ENCODE measurements around the gene STUM. TPM values are rescaled to one million over a fixed set of nuclear protein-coding genes. Genes with fewer than 3 reads are reported as not detected.
A peak's percentile ranks its signal among the peaks of the same experiment; 100 is the strongest.

The STUM gene
- total RNA-seq, 8 experiments from 2014 or later, result 0.09 to 4.2 (median 0.47) TPM

- in situ Hi-C loops (cut with MboI; ENCODE audit: low pct_unique_long_range_greater_than_20kb in 2 of 9, low sequenced_read_pairs in 9 of 9, unreplicated experiment in 9 of 9), result no loop called here
- no peak overlapping the region for H3K4me3 ChIP-seq
- no peak overlapping the region for H3K27ac ChIP-seq
- WGBS, 10 experiments, result 0 to 92% (median 69%) methylated on average over 1 to 3 of the region's 4 CpGs; no CpG with 5 or more reads in 4 of the 10 experiments
- peak; percentile 79 to 96 (median 84) for ATAC-seq (replicated peaks in 6 of 8)
- peaks cover 3 to 14% of the 10 kb centered on the region in 2 donors for H3K4me1 ChIP-seq (replicated peaks in 1 of 2)
These were observed 21.4 kb downstream of the STUM start for GRCh38 chr1:226569879-226570547.

DNA sequence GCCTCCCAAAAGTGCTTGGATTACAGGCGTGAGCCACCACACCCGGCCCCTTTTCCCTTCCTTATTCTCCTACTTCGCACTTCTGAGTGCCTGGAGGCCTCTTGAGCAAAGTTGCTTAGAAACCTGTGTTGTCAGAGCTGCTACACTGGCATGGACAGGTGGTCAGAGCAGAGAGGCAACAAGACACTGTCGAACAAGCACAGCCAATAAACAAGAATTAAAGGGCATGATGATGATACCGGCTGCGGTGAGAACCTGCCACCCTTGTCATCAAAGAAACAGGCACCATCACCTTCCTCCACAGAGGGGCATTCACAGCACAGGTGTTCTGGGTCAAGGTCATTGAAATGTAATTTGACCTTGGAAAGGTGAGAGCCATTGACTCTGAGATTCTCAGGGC is 23.3 kb downstream of the STUM start:
- no peak for ATAC-seq (replicated peaks in 6 of 8)
- in situ Hi-C loops (cut with MboI; ENCODE audit: low pct_unique_long_range_greater_than_20kb in 2 of 9, low sequenced_read_pairs in 9 of 9, unreplicated experiment in 9 of 9), result no loop called here
- WGBS, 10 experiments, result 25 to 100% (median 78%) methylated on average over 1 to 6 of the region's 6 CpGs; no CpG with 5 or more reads in 3 of the 10 experiments
- H3K4me1 ChIP-seq (replicated peaks in 1 of 2), result peaks cover 14 to 32% of the 10 kb centered on the region in 2 donors
- no peak overlapping the region for H3K4me3 ChIP-seq
- H3K27ac ChIP-seq, result no peak overlapping the region

GRCh38 chr1:226572325-226572726 is 23.8 kb downstream of the STUM start:
- in situ Hi-C loops (cut with MboI; ENCODE audit: low pct_unique_long_range_greater_than_20kb in 2 of 9, low sequenced_read_pairs in 9 of 9, unreplicated experiment in 9 of 9), result no loop called here
- H3K27ac ChIP-seq, result no peak overlapping the region
- H3K4me3 ChIP-seq, result no peak overlapping the region
- no peak for ATAC-seq (replicated peaks in 6 of 8)
- H3K4me1 ChIP-seq (replicated peaks in 1 of 2), result peaks cover 17 to 36% of the 10 kb centered on the region in 2 donors
- 32 to 100% (median 76%) methylated on average over 1 to 8 of the region's 8 CpGs; no CpG with 5 or more reads in 3 of the 10 experiments for WGBS, 10 experiments

DNA sequence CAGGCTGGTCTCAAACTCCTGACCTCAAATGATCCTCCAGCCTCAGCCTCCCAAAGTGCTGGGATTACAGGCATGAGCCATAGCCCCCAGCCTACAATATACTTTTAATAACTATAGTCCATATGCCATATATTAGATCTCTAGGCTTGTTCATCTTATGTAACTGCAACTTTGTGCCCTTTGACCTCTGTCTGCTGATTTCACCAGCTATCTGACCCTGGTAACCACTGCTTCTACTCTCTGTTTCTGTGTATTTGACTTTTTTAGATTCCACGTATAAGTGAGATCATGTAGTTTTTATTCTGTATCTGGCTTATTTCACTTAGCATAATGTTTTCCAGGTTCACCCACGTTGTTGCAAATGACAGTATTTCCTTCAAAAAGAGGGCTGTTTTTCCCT is 25.5 kb downstream of the STUM start:
- H3K27ac ChIP-seq, result no peak overlapping the region
- no peak overlapping the region for H3K4me3 ChIP-seq
- ATAC-seq (replicated peaks in 6 of 8), result no peak
- in situ Hi-C loops (cut with MboI; ENCODE audit: low pct_unique_long_range_greater_than_20kb in 2 of 9, low sequenced_read_pairs in 9 of 9, unreplicated experiment in 9 of 9), result no loop called here
- 33 to 79% (median 67%) methylated on average over 1 to 2 of the region's 2 CpGs; no CpG with 5 or more reads in 1 of the 10 experiments for WGBS, 10 experiments
- H3K4me1 ChIP-seq (replicated peaks in 1 of 2), result peaks cover 23 to 38% of the 10 kb centered on the region in 2 donors

- H3K4me1 ChIP-seq (replicated peaks in 1 of 2), result peaks cover 22 to 37% of the 10 kb centered on the region in 2 donors
- H3K4me3 ChIP-seq, result no peak overlapping the region
- no peak for ATAC-seq (replicated peaks in 6 of 8)
- in situ Hi-C loops (cut with MboI; ENCODE audit: low pct_unique_long_range_greater_than_20kb in 2 of 9, low sequenced_read_pairs in 9 of 9, unreplicated experiment in 9 of 9), result no loop called here
- H3K27ac ChIP-seq, result no peak overlapping the region
- 57 to 98% (median 90%) methylated on average over 2 to 13 of the region's 21 CpGs; no CpG with 5 or more reads in 2 of the 10 experiments for WGBS, 10 experiments
These were observed 26.2 kb downstream of the STUM start for GRCh38 chr1:226574591-226575435.

DNA sequence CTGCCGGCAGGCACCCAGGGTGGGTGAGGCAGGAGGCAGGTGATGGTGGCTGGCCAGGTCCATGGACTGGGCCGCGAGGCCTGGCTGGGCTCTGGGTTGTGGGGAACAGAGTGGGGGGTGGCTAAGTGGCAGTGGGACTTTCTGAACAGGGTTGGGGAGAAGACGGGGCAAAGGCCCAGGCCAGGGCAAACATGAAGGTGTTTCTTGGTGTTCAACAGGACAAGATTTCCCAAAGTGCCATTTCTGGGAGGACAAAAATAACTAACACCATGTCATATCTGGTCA is 26.8 kb downstream of the STUM start:
- in situ Hi-C loops (cut with MboI; ENCODE audit: low pct_unique_long_range_greater_than_20kb in 2 of 9, low sequenced_read_pairs in 9 of 9, unreplicated experiment in 9 of 9), result no loop called here
- Histone ChIP-seq H3K27ac (no peak overlapping the region), H3K4me1 (replicated peaks in 1 of 2) (peaks cover 20 to 31% of the 10 kb centered on the region in 2 donors), H3K4me3 (no peak overlapping the region)
- 83 to 100% methylated on average over 1 to 3 of the region's 4 CpGs; no CpG with 5 or more reads in 8 of the 10 experiments for WGBS, 10 experiments
- ATAC-seq (replicated peaks in 6 of 8), result no peak

DNA sequence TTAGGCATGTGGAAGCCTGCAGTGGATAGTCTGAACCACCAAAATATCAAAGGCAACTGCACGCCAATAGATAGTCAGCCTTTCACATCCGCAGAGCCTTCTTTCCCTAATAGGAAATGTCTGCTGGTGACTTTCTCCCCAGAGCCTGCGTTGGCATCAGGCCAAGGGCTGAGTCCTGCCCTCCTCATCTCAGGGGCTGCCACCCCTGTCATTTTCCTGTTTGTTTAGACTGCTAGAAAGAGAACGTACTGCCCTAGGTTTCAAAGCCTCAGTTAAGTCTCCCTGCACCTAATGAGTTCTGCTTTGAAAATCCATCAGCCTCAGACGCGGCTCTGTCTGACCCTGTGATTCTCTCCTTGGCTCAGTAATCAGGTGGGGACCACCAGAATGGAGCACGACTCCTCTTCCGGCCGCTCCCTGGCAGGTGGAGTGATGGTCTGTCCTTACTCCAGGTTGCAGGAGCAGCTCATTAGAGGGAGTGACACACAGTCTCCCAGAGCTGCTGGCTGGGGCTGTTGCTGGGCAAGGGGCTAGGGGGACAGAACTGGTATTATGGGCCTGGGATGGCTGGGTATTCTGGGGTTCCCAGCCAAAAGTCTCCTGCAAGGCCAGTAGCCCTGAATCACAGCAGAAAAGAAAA is 27.3 kb downstream of the STUM start:
- WGBS, 10 experiments, result 0 to 83% (median 57%) methylated on average over 1 to 7 of the region's 9 CpGs; no CpG with 5 or more reads in 2 of the 10 experiments
- ATAC-seq (replicated peaks in 6 of 8), result peak in 5 of 8 experiments; percentile 28 to 86 (median 50)

DNA sequence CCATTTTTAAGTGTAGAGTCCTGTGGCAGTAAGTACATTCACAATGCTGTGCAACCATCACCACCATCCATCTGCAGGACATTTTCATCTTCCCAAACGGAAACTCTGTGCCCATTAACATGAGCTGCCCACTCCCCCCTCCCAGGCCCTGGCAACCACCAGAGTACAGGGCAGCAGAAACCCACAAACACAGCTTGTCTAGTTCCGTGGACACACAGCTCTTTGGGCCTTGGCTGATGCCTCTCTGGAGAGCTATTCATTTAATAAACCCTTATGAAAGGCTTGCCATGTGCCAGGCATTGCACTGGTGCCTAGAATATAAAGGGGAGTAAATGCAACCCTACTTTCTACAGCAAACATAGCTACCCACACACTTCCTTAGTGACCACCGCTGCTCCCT is 28.0 kb downstream of the STUM start:
- Histone ChIP-seq H3K27ac (no peak overlapping the region), H3K4me1 (replicated peaks in 1 of 2) (peaks cover 20 to 30% of the 10 kb centered on the region in 2 donors), H3K4me3 (no peak overlapping the region)
- in situ Hi-C loops (cut with MboI; ENCODE audit: low pct_unique_long_range_greater_than_20kb in 2 of 9, low sequenced_read_pairs in 9 of 9, unreplicated experiment in 9 of 9), result no loop called here
- WGBS, 10 experiments, result 0 to 100% (median 98%) methylated on average over 1 to 3 of the region's 3 CpGs; no CpG with 5 or more reads in 4 of the 10 experiments
- ATAC-seq (replicated peaks in 6 of 8), result peak in 1 of 8 experiments; percentile 16

More for the DNA sequence above, 27.3 kb downstream of the STUM start:
- no peak overlapping the region for H3K4me3 ChIP-seq
- no peak overlapping the region for H3K27ac ChIP-seq
- in situ Hi-C loops (cut with MboI; ENCODE audit: low pct_unique_long_range_greater_than_20kb in 2 of 9, low sequenced_read_pairs in 9 of 9, unreplicated experiment in 9 of 9), result no loop called here
- H3K4me1 ChIP-seq (replicated peaks in 1 of 2), result peaks cover 20 to 30% of the 10 kb centered on the region in 2 donors

- peaks cover 20 to 30% of the 10 kb centered on the region in 2 donors for H3K4me1 ChIP-seq (replicated peaks in 1 of 2)
- peak overlapping the region in 1 of 2 donors; percentile 31 for H3K27ac ChIP-seq
- in situ Hi-C loops (cut with MboI; ENCODE audit: low pct_unique_long_range_greater_than_20kb in 2 of 9, low sequenced_read_pairs in 9 of 9, unreplicated experiment in 9 of 9), result no loop called here
- 32 to 80% (median 52%) methylated on average over 1 to 10 of the region's 15 CpGs for WGBS, 10 experiments
- ATAC-seq (replicated peaks in 6 of 8), result peak in 5 of 8 experiments; percentile 68 to 86 (median 82)
- H3K4me3 ChIP-seq, result no peak overlapping the region
These were observed 29.0 kb downstream of the STUM start for GRCh38 chr1:226577401-226578180.

DNA sequence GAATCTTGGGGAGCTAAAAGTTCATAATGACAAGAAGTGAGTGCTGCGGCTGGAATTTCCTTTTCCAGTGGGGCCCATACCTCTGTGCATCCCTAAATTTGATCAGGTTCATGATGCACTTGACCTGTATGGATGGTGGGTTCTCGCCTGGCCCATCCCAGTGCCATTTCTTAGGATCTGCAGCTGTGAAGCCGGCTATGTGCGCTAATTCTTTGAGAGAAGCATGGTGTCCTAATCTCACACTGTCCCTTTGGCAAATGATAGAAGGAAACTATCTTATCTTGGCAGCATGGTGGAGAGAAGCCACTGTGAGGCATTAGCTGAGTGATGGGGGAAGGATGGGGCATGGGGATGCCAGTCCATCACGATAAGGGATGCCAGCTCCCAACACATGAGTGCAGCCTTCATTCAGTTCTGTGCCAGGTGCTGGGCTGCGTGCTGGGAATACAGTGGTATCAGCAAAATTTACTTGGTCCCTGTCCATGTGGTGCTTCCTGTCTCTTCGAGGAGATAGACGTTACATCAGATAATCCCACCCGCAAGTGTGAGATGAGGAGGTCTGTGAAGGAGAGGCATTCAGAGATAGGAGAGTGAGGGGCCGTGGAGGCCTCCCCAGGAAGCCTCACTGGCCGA is 30.5 kb downstream of the STUM start:
- Histone ChIP-seq H3K4me3 (no peak overlapping the region), H3K27ac (no peak overlapping the region), H3K4me1 (replicated peaks in 1 of 2) (peaks cover 20 to 30% of the 10 kb centered on the region in 2 donors)
- ATAC-seq (replicated peaks in 6 of 8), result no peak
- in situ Hi-C loops (cut with MboI; ENCODE audit: low pct_unique_long_range_greater_than_20kb in 2 of 9, low sequenced_read_pairs in 9 of 9, unreplicated experiment in 9 of 9), result no loop called here
- 25 to 95% (median 86%) methylated on average over 2 to 8 of the region's 11 CpGs; no CpG with 5 or more reads in 2 of the 10 experiments for WGBS, 10 experiments

GRCh38 chr1:226579781-226580323 is 31.3 kb downstream of the STUM start:
- Histone ChIP-seq H3K27ac (no peak overlapping the region), H3K4me3 (no peak overlapping the region), H3K4me1 (replicated peaks in 1 of 2) (peaks cover 20 to 30% of the 10 kb centered on the region in 2 donors)
- WGBS, 10 experiments, result 47 to 100% (median 89%) methylated on average over 1 to 6 of the region's 6 CpGs; no CpG with 5 or more reads in 1 of the 10 experiments
- in situ Hi-C loops (cut with MboI; ENCODE audit: low pct_unique_long_range_greater_than_20kb in 2 of 9, low sequenced_read_pairs in 9 of 9, unreplicated experiment in 9 of 9), result no loop called here
- no peak for ATAC-seq (replicated peaks in 6 of 8)

All from motor neuron (in vitro differentiated cells).